Thoracic aorta (tissue), 2 donors: ENCODE measurements around the gene GRAMD4. TPM values are rescaled to one million over a fixed set of nuclear protein-coding genes. Genes with fewer than 3 reads are reported as not detected.

ENCODE experiments used
- ATAC-seq: fragments of 150-250 bp; one replicate; pipeline ENCODE4 v1.8.0; 2017; ENCODE audit warnings: low read depth; ENCODE audit not compliant: insufficient number of reproducible peaks, low FRiP score
- DNase-seq: peaks from one replicate; pipeline ENCODE4 v3.0.0-alpha.2; 2020; ENCODE audit warnings: low spot score
- H3K27ac ChIP-seq, 2 donors: fragments of 200-600 bp; sonication (generic); 1 replicate in 1 of 2; 2 replicates in 1 of 2; pipeline ENCODE4 v1.5.1; 2016; ENCODE audit warnings: mild to moderate bottlenecking in 2 of 2, moderate library complexity in 2 of 2
- H3K27me3 ChIP-seq: fragments of 200-600 bp; sonication (generic); replicated peaks from 2 replicates; pipeline ENCODE4 v1.6.0; 2016; ENCODE audit warnings: mild to moderate bottlenecking; ENCODE audit not compliant: insufficient read depth
- H3K36me3 ChIP-seq: fragments of 200-600 bp; sonication (generic); one replicate; pipeline ENCODE4 v1.5.1; 2016
- H3K4me1 ChIP-seq, 2 donors: fragments of 200-600 bp; sonication (generic); 1 replicate in 1 of 2; 2 replicates in 1 of 2; pipeline versions ENCODE4 v1.5.1 to v1.6.0; 2016; ENCODE audit warnings: low read depth in 2 of 2, mild to moderate bottlenecking in 1 of 2; ENCODE audit not compliant: control insufficient read depth in 1 of 2
- H3K4me3 ChIP-seq: fragments of 200-600 bp; sonication (generic); 2 replicates; pipeline ENCODE4 v1.5.1; 2016; ENCODE audit warnings: mild to moderate bottlenecking
- H3K9me3 ChIP-seq: fragments of 200-600 bp; sonication (generic); 2 replicates; pipeline ENCODE4 v1.5.1; 2016
- CTCF ChIP-seq: fragments of 200-600 bp; sonication (generic); IDR thresholded peaks from one replicate; pipeline ENCODE4 v1.5.1; 2019; ENCODE audit warnings: antibody characterized with exemption
- total RNA-seq, 2 donors: library from RNA; depleted of rRNA; stranded (reverse); fragments of >200 nt; gene quantifications; one replicate each; pipeline versions ENCODE4 v1.1.0 to v1.2.3, GENCODE V29; 2016

Gene GRAMD4
- total RNA-seq, 2 donors from 2014 or later: 16.2 to 56.5 TPM

DNA sequence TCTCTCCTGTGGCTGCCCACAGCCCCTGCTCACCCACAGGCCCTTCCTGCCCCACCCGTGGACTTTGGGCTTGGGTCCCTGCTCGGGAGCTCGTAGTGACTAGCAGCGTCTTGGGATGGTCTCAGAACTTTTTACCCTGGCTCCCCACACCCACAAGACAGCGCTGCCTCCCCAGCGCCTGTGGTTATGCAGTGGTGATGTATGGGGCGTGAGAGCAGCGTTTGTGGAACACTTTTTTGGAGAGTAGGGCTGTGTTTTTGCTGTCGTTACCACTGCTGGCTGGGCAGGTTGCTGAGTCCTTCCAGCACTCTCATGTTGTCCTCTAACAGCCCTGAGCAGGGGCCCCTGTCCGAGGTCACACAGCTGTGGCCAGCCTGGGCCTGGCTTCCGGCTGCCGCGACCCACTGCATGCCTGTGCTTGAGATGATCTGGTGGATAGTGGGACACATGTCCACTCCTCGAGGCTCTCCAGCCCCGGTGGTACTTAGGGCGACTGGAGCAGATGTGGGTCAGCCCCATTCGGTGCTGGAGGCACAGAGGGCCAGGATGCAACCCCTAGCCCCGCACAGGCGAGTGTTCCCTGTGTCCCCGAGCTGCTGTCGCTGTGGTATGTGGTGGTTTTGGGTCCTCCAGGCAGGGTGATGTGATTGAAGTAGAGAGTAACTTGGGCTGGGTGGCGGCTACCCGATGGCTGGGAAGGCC, 7.1 kb upstream of the GRAMD4 start:
- no peaks in the 10 kb centered on the region for H3K9me3 ChIP-seq
- H3K27ac ChIP-seq: no peak overlapping the region
- peaks cover 0 to 9% of the 10 kb centered on the region in 2 donors for H3K4me1 ChIP-seq
- H3K4me3 ChIP-seq: peak overlapping the region; percentile 25
- DNase-seq (no peak), ATAC-seq (no peak)
- TF ChIP-seq CTCF: no peak
- no peaks in the 10 kb centered on the region for H3K36me3 ChIP-seq
- no peaks in the 10 kb centered on the region for H3K27me3 ChIP-seq

DNA sequence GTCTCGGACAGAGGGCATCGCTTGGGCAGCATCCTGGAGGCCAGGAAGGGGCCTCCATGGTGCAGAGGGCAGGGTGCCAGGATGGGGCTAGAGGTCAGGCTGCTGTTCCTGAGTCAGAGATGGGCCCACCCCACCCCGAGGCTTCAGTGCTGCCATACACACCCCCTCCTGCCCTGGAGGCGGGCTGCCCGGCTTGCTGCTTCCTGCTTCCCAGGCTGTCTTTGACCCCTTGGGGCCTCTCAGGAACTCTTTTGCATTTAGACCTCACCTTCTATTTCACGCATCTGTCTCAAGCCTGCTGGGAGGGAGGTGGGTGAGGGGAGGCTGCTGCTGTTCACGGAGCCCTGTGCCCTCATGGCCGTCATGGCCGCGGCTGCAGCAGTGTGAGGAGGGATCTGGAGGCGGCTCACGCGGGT, 6.6 kb upstream of the GRAMD4 start:
- Histone ChIP-seq H3K36me3 (no peaks in the 10 kb centered on the region), H3K4me1 (peaks cover 0 to 14% of the 10 kb centered on the region in 2 donors), H3K27ac (no peak overlapping the region), H3K27me3 (no peaks in the 10 kb centered on the region), H3K9me3 (no peaks in the 10 kb centered on the region), H3K4me3 (peak overlapping the region; percentile 25)
- ATAC-seq: no peak
- DNase-seq: no peak
- no peak for TF ChIP-seq CTCF

- no peak for TF ChIP-seq CTCF
- no peak for ATAC-seq
- H3K4me3 ChIP-seq: peak overlapping the region; percentile 25
- H3K27me3 ChIP-seq: no peaks in the 10 kb centered on the region
- peaks cover 1 to 21% of the 10 kb centered on the region in 2 donors for H3K4me1 ChIP-seq
- no peak overlapping the region for H3K27ac ChIP-seq
- H3K36me3 ChIP-seq: no peaks in the 10 kb centered on the region
- DNase-seq: no peak
- no peaks in the 10 kb centered on the region for H3K9me3 ChIP-seq
These were observed 5.9 kb upstream of the GRAMD4 start for GRCh38 chr22:46614025-46614931.

DNA sequence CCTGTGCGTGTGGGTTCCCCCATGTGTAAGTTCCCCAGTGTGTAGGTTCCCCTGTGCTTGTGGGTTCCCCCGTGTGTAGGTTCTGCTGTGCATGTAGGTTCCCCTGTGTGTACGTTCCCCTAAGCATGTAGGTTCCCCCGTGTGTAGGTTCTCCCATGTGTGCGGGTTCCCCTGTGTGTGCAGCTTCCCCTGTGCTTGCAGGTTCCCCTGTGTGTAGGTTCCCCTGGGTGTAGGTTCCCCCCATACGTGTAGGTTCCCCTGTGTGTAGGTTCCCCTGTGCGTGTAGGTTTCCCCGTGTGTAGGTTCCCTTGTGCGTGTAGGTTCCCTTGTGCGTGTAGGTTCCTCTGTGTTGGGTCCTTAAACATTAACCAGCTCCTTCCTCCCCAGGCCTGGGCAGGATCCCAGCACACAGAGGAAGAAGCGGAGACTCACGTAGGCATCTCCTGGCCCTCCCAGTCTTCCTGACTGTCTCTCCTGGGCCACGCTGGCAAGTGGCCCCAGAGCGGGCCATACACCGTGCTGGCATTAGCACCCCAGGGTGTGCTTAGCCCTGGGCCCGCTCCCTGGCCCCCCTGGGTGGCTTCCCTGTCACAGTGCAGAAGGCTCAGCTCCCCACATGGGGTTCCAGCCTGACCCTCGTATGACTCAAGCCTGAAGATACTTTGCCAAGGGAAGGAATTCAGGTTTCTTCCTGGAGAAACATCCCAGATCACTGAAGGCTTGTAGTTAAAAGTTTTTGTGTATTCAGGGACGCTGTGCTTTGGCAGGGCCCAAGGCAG, 2.8 kb upstream of the GRAMD4 start:
- H3K9me3 ChIP-seq: no peaks in the 10 kb centered on the region
- ATAC-seq (no peak), DNase-seq (no peak)
- no peak for TF ChIP-seq CTCF
- no peak overlapping the region for H3K4me3 ChIP-seq
- H3K27ac ChIP-seq: no peak overlapping the region
- H3K4me1 ChIP-seq: peaks cover 11 to 30% of the 10 kb centered on the region in 2 donors
- H3K27me3 ChIP-seq: no peaks in the 10 kb centered on the region
- no peaks in the 10 kb centered on the region for H3K36me3 ChIP-seq
